Coronary artery (tissue), 2 donors: ENCODE results near the gene PCDH15.

Experiments
- DNase-seq: peaks from one replicate; pipeline ENCODE4 v3.0.0-alpha.2; 2017; ENCODE audit warnings: low spot score
- H3K27ac ChIP-seq, 2 donors: fragments of 200-600 bp; sonication (generic); one replicate each; pipeline ENCODE4 v1.5.1; 2016 to 2019
- H3K4me3 ChIP-seq: fragments of 200-600 bp; sonication (generic); 2 replicates; pipeline ENCODE4 v1.5.1; 2016; ENCODE audit warnings: mild to moderate bottlenecking, moderate library complexity
- TF ChIP-seq, protein P1 (sequence below): fragments of 200-600 bp; sonication (generic); IDR thresholded peaks from one replicate; pipeline ENCODE4 v1.5.1; 2019; ENCODE audit warnings: antibody characterized with exemption

Gene PCDH15

DNA sequence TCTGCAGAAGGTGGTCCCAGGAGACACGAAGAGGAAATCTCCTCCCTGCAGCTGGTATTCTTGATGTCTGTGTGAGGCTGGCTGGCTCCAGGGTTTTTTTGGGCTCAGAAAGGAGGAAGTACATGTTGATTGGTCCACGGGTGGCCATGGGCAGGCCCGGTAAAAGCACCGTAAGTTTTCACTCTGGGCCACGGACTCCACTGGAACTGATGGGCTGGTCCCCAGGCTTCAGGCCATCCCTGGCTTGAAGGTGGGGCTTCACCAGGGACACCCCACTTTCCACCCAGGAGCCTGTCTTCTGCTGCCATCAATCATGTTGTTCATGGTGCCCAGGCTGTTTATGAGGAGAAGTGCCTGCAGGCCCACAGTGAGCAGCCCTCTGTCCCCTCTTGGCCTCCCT, 736.8 kb downstream of the PCDH15 start:
- Histone ChIP-seq H3K27ac (no peak overlapping the region), H3K4me3 (no peak overlapping the region)
- DNase-seq: no peak
- TF ChIP-seq, protein P1, sequence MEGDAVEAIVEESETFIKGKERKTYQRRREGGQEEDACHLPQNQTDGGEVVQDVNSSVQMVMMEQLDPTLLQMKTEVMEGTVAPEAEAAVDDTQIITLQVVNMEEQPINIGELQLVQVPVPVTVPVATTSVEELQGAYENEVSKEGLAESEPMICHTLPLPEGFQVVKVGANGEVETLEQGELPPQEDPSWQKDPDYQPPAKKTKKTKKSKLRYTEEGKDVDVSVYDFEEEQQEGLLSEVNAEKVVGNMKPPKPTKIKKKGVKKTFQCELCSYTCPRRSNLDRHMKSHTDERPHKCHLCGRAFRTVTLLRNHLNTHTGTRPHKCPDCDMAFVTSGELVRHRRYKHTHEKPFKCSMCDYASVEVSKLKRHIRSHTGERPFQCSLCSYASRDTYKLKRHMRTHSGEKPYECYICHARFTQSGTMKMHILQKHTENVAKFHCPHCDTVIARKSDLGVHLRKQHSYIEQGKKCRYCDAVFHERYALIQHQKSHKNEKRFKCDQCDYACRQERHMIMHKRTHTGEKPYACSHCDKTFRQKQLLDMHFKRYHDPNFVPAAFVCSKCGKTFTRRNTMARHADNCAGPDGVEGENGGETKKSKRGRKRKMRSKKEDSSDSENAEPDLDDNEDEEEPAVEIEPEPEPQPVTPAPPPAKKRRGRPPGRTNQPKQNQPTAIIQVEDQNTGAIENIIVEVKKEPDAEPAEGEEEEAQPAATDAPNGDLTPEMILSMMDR: no peak

DNA sequence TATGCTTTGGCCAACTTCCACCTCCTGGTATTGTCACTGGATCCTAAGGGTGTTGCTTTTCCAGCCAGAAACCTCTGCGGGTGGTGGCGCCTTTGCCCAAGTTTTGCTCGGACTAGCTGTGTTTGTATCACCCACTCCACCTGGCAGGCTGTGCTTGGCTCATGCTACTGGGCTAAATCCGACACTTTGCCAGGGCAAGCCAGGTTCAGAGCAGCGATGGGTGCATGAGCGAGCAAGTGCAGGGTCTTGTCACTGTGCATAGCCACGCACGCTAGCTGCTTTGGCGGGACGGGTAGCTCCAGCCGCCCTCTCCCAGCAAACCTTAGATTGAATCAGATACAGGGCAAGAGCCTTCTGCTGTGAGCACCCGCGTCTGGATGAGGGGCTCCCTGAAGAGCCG, 737.5 kb downstream of the PCDH15 start:
- Histone ChIP-seq H3K27ac (no peak overlapping the region), H3K4me3 (no peak overlapping the region)
- DNase-seq: no peak
- TF ChIP-seq, protein P1: no peak

- TF ChIP-seq, protein P1: no peak
- H3K4me3 ChIP-seq: no peak overlapping the region
- no peak for DNase-seq
- H3K27ac ChIP-seq: no peak overlapping the region
These were observed 740.5 kb downstream of the PCDH15 start for GRCh38 chr10:54060572-54060971.

DNA sequence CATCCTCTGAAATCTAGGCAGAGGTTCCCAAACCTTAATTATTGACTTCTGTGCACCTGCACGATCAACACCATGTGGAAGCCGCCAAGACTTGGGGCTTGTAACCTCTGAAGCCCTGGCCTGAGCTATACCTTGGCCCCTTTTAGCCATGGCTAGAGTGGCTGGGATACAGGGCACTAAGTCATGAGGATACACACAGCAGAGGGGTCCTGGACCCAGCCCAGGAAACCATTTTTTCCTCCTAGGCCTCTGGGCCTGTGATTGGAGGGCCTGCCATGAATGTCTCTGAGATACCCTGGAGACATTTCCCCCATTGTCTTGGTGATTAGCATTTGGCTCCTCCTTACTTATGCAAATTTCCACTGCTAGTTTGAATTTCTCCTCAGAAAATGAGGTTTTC, 743.7 kb downstream of the PCDH15 start:
- no peak overlapping the region for H3K27ac ChIP-seq
- DNase-seq: no peak
- no peak overlapping the region for H3K4me3 ChIP-seq
- TF ChIP-seq, protein P1: no peak

DNA sequence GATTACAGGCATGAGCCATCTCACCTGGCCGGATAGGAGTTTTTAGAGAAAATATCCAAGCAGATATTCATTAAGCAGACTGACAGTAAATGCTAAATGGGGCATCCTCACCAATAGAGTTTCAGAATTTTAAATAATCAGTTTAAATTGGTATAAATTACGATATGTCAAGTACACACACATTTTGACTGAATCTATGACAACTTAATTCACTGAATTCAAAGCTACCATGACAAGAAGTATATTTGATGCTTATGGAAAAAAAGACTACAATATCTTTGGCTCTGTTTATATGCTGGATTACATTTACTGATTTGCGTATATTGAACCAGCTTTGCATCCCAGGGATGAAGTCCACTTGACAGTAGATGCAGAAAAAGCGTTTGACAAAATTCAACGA, 774.7 kb downstream of the PCDH15 start:
- TF ChIP-seq, protein P1: no peak
- H3K4me3 ChIP-seq: no peak overlapping the region
- DNase-seq: no peak
- no peak overlapping the region for H3K27ac ChIP-seq

- TF ChIP-seq, protein P1: no peak
- no peak overlapping the region for H3K27ac ChIP-seq
- DNase-seq: no peak
These were observed 789.9 kb downstream of the PCDH15 start for GRCh38 chr10:54011117-54011516.

GRCh38 chr10:54010337-54010933, 790.6 kb downstream of the PCDH15 start:
- Histone ChIP-seq H3K27ac (no peak overlapping the region), H3K4me3 (no peak overlapping the region)
- TF ChIP-seq, protein P1: no peak
- DNase-seq: no peak

More at GRCh38 chr10:54011117-54011516, 789.9 kb downstream of the PCDH15 start:
- no peak overlapping the region for H3K4me3 ChIP-seq
